AG20443 (cell line): ENCODE data around the gene RHBDD1.
"Not testable (repeated sequence)": the region's sequence is repeated elsewhere in the genome, so short reads cannot be mapped to it uniquely, and the experiment has no call there.

Experiments used
- DNase-seq: peaks from one replicate; pipeline ENCODE4 v3.0.0; 2012; ENCODE audit warnings: low spot score, mixed read lengths

Gene RHBDD1

DNA sequence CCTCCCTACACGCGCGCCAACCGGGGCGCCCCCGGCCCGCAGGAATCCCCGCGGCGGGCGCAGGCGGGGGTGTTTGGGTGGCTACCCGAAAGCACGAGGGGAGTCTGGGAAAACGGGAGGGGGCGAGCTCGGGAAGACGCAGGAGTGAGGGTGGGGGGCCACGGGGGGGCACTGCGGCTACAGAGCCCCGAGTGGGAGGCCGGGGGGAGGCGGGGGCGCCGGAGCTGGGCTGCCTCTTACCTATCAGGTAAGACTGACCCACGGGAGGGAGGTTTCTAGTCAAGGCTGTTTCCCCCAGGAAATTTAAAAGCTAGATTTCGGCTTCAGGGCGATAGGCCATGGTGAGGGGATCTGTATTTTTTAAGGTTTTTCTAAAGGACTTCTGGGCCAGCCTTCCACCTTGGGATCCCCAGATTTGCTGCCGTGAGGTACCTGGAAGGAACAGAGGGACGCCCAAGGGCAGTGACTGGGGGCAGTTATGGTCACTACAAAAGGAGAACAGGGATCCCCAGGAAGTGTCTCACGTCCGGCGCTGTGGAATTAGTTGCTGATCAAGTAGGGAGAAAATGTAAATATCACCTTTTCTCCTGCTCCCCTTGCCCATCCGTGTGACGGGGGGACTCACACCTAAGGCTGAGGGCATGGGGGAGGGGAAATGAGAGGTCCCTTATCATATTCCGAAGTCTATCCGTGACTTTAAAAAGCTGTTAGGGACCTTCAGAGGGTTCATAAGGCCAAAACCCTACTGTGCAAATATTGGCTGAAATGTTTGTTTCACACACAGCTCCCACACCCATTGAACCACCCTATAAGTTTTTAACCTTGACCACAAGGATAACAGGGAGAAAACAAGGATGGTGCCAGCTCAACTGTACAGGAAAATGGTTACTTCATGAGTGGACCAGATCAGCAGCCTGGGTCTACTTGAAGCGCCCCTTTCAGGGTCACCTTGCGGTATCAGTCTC lies 35.6 kb upstream of the RHBDD1 start:
- no peak for DNase-seq

DNA sequence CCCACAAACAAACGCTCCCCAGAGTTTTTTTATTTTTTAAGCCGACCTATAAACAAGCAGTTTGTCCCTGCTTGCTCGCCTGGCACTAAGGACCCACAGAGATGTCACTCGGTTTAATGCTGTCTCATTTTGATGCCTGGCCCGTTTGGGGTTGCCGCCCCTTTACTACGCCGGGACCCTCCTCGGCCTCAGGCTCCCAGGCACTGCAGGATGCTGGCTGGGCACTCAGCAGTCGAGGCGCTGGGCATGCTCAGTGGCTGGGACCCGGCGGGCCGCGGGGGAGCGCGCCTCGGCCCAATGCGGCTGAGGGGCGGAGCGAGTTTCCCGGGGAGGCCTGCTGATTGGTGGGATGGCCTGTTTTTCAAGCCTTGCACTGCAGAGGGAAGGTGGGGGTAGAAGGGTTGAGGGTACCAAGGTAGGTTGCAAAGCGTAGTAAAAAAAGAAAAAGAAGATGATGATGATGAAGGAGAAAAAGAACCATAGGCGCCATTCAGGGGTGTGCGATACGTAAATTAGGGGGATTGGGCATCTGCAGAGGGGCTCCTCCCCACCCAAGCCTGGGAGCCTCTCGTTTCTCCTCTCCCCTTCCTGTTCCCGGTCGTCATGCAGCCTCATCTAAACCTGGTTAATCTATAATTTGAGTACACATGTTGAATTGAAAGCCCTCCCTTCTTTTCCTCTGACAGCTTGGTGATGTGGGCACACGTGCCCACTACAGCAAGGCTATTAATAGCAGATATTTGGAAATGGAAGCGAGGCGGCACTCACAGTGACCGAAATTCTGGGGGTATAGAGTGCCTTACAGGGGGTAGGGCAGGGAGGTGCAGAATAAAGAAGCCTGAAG lies 34.7 kb upstream of the RHBDD1 start:
- peak; percentile 95 for DNase-seq

DNA sequence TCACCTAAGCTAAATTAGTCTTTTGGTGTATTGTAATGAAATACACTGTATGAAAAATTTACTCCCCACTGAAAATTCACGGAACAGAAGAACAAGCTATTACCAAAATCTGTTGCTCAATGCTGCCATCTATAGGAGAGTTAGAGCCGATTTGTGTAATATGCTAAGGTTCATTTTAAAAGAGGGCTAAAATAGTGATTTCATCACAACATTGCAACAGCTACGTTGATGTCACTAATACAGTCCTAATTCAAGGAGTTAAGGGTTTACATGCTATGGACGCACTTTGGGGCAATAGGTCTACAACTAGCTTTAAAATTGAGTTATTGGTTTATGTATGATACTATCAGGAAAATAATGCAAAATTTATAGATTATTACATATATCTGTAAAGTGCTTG lies 33.3 kb upstream of the RHBDD1 start:
- peak; percentile 64 for DNase-seq

DNA sequence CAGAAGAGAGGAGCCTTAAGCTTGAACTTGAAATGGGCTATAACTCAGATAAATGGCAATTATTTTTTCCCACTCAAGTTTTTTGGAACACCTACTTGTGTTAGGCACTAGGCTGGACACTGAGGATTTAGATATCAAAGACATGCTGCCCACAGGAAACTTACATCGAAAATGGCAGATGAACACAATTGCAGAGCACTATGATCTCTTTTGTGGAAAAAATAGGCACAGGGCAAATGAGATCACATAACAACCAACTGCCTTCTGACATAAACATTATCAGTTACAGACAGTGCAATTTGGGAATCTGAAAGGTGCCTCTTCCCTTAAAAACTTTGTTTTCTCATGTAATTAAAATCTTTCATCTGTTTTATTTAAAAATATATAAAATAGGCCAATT lies 32.4 kb upstream of the RHBDD1 start:
- no peak for DNase-seq

DNA sequence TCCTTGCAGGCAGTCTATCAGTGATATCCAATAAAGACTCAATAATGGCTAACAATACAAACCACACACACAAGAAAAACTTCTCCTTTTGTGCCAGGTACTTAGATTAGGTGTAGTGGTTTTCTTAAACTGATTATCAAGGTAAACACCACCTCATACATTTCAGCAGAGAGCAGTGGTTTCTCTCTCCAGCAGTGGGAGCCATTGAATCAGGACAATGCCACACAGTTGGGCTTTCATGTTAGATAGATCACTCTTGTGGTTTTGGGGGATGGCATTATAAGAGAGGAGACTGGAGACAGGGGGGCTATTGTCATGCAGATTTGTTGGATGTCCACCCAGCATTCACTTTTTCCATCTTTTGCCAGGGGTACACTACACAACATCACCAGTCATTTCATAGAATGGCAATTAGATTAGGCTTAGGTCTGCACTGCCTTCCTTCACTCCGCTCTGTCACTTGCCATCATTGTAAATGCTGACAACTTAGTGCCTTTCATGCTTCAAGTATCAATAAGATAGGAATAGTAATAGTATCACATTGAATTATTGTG lies 22.6 kb upstream of the RHBDD1 start:
- DNase-seq, result peak; percentile 12

DNA sequence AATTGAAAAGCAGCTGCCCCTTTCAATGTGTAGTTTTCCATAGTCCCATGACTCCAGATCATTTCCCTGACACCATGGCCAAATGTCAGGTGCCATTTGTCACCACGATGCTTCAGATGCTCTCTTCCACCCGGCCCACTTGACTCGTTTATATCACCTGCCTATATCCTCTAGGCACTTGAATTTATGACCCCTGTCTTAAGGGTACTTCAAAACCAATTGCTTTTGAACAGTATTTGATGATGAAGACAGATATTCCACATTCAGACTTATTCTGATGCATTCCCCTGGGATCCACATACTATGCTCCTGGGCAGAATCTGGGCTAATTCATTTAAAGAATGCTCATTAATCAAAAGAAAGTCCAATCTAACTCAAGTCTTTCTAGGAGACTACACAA lies 16.9 kb upstream of the RHBDD1 start:
- no peak for DNase-seq

DNA sequence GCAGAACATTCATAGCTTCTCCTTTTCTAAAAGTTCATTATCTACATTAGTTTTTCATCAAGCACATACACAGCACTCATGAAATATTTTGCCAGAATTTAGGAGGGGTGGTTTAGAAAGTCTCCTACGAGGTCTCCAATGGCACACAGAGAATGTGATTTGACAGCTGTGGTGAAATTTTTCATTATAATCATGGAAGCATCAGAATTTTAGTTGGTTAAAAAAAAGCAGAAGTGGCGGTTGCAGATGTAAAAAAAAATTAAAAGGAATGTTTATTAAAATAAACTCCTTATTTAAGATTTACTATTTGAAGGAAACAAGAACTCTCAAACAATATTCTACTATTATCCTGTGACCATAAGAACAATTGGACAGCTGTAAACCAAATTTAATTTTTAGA lies 10.8 kb upstream of the RHBDD1 start:
- DNase-seq, result no peak

DNA sequence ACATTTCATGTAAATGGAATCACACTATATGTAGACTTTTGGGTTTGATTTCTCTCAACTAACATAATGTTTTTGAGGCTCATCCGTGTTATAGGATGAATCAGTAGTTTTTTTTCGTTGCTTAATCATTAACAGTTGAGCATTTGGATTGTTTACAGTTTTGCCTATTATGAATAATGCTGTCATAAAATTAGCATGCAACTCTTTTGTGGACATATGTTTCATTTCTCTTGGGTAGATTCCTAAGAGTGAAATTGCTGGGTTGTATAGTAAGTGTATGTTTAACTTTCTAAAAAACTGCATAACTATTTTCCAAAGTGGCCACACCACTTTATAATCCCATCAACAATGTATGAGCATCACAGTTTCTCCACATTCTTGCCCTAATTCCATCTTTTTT lies 7.7 kb upstream of the RHBDD1 start:
- DNase-seq, result no peak

DNA sequence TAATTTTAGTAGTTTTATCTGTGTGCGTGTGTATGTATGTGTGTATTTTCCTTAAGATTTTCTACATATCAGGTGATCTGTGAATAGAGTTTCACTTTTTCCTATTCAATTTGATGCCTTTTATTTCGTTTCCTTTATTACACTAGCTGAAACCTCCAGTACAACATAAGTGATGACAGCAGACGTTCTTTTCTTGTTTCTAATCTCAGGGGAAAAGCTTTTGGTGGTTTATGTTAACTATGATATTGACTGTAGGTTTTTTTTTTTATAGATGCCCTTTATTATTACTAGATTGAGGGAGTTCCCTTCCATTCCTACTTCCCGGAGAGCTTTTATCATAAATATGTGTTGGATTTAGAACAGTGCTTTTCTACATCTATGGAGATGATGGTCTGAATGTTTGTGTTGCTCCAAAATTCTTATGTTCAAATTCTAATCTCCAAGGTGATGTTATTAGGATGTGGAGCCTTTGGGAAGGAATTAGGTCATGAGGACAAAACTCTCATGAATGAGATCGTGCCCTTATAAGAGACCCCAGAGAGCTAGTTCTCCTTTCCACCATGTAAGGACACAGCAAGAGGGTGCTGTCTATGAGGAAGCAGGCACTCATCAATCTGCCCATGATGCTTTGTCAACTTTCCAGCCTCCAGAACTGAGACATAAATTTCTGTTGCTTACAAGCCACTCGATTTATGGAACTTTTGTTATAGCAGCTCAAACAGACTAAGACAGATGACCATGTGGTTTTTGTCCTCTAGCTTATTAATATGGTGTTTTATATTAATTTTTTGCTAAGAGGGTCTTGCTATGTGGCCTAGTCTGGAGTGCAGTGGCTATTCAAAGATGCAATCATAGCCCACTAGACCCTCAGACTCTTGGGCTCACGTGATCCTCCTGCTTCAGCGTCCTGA lies 5.9 kb upstream of the RHBDD1 start:
- no peak for DNase-seq

DNA sequence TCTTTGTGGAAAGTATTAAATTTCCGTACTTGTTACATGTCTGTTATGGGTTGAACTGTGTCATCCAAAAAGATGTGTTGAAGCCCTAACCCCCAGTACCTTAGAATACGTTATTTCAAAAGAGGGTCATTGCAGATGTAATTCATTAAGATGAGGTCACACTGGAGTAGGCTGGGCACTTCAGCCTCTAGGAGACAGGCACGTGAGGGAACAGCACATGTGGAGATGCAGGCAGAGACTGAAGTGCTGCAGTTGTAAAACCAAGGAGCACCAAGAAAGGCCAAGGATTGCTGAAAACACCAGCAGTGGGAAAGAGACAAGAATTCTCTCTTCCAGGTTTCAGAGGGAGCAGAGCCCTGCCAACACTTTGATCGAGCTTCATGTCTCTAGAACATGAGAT lies 4.6 kb upstream of the RHBDD1 start:
- no peak for DNase-seq

DNA sequence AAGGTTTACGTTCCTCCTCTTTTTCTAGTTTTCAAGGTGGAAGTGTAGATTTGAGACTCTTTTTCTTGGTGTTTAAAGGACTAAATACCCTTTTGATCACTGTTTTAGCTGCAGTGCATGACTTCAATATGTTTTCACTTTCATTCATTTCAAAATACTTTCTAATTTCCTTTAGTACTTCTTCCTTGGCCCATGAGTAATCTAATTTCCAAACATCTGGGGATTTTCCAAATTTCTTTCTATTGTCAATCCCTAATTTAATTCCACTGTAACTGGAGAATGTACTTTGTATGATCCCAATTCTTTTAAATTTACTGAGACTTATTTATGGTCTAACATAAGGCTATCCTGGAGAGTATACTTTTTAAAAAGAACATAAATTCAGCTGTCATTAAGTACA lies 3.8 kb upstream of the RHBDD1 start:
- DNase-seq, result no peak

DNA sequence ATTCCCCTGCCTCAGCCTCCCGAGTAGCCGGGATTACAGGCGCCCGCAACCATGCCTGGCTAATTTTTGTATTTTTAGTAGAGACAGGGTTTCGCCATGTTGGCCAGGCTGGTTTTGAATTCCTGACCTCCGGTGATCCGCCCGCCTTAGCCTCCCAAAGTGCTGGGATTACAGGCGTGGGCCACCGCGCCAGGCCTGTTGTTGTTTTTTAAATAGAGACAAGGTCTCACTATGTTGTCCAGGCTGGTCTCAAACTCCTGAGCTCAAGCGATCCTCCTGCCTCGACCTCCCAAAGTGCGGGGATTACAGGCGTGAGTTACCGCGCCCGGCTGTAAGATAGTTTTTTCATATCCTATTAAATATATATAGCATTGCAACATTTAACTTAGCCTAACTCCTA lies 974 bp upstream of the RHBDD1 start:
- not testable (repeated sequence) for DNase-seq

DNA sequence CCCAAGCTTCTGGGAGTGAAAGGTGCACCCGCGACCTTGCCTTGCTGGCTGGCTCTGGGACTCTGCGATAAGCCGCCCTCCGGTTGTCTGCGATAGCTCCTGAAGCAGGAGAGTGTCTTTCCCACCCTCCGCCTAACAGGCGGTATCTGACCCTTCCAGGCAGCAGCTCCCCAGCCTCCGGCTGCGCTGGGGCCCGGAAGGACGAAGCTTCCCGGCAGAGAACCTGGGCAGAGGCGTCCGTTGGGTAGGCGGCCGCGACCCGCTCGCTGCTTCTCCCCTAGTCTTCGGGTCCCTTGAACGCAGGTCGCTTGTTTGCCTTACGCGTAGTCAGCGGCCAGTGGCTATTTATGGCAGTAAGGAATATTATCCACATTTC lies 446 bp upstream of the RHBDD1 start:
- DNase-seq, result no peak

DNA sequence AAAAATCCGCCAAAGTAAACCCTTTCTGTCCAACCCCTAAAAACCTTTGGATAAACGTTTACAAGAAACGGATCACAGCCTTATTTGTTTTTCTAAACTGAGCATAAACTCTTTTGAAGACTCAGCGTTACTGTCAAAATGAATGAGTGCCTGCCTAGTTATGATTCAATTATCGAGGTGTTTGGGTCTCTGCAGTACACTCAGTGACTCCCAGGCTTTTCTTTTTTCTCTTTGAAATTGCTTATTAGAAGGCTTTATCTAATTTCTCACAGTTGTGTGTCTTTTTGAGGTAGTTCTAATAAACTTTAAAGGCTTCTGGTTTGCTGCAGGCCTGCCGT lies 663 bp downstream of the RHBDD1 start:
- no peak for DNase-seq

DNA sequence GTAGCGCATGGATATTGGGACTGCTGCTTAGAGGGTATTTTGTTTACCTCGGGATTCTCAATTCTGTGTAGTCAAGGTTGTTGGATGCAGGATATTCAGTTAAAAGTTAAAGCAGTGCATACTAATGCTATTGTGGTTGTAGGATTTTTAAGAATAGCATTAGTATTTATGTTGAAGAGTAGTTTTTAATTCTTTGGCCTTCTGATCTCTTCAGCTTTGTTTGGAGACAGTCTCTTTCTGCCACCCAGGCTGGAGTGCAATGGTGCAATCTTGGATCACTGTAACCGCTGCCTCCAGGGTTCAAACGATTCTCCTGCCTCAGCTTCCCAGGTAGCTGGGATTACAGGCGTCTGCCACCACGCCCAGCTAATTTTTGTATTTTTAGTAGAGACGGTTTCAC lies 1.5 kb downstream of the RHBDD1 start:
- DNase-seq, result no peak

DNA sequence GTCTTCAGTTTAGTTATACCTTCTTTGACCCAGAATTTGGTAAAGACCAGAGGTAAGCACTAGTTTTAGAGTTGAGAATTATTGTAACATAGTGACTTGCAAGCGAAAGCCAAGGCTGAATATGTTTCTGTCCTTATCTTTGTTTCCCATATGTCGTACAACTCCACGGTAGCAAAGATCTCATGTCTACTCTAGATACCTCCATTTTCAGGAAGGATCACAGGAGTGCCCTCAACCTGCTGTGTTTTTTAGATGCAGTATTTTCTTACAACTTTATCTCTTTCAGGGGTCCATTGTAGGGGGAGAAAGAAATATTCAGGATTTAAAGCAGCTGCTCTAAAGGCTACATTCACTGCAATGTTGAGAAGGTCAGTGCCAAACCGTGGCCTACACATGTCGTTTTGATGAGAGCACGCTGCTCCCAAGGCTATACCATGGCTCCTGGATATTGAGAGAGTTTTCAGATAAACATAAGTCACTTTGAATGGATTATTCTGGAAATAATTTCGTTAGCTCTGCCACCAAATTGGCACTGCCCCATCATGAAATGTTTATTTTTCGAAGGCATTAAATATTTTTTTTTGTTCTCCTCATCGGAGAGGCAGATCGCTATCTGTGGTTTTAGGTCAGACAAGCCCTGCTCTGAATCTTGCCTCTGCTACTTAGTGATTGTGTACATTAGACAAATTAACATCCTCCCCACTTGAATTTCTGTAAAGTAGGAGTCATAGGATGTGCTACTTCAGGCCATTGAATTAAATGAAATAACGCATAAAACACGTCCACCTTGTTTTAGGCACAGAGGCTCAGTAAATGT lies 2.1 kb downstream of the RHBDD1 start:
- no peak for DNase-seq

DNA sequence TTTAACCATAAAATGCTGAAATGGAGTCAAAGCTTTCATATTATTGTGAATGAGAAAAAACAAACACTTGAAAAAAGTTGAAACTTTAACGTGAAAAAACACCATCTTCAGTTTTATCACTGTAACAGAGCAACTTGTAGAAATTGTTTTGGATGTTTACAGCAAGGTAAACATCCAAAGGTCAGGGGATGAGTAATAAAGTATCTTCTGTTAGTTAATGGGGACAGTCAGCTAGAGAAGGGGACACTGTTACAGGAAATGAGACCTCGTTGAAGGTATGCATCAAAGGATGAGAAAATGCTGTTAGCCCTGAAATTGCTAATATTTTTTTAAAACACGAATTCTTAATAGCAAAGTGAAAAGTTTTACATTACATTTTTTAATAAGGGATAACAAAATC lies 2.9 kb downstream of the RHBDD1 start:
- DNase-seq, result no peak

DNA sequence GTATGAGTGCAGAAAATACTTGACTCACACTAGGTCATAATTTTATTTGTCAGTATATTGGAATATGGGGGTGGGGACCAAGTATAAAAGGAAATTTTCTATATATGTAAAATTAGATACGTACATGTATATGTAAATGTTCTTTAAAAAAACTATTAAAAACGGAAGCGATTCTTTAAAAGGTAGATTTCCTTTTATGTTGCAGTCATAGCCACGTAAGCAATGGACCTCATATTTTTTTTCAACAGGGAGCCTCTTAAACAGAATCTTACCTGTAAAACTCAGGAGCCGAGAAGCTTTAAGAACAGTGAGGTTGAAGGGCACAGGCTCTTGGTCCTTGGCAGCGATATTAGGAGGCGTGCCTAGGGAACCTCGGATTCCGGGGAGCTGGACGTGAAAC lies 3.3 kb downstream of the RHBDD1 start:
- no peak for DNase-seq

DNA sequence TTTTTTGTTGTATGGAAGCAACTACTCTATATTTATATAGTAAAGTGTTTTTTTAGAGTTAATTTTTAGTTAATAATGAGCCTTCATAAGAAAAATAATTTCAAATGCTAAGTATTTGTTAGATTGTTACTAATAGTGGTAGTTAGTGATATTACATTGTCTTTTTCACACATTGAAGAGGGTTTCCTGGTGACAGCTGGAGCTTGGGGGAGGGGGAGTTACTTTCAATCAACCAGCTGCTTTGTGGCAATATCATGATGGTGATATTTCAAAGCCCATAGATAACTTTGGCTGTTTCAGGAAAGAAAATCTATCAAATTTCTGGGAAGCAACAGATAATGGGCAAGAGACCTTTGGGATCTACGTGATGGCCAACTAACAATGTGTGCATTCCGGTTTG lies 4.1 kb downstream of the RHBDD1 start:
- DNase-seq, result no peak

DNA sequence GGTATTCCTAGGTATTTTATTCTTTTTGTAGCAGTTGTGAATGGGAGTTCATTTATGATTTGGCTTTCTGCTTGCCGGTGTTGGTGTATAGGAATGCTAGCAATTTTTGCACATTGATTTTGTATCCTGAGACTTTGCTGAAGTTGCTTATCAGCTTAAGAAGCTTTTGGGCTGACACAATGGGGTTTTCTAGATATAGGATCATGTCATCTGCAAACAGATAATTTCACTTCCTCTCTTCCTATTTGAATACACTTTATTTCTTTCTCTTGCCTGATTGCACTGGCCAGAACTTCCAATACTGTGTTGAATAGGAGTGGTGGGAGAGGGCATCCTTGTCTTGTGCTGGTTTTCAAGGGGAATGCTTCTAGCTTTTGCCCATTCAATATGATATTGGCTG lies 7.1 kb downstream of the RHBDD1 start:
- not testable (repeated sequence) for DNase-seq
